Adipocyte (in vitro differentiated cells): ENCODE results near the gene TMEM163.
A peak's percentile ranks its signal among the peaks of the same experiment; 100 is the strongest.
"Not testable (repeated sequence)": the region's sequence is repeated elsewhere in the genome, so short reads cannot be mapped to it uniquely, and the experiment has no call there.

Experiments
- DNase-seq: peaks from one replicate; pipeline ENCODE4 v3.0.0-alpha.2; 2015; ENCODE audit warnings: low read depth
- H3K27me3 ChIP-seq: replicated peaks from 2 replicates; pipeline ENCODE4 v1.7.0; 2013; ENCODE audit warnings: mild to moderate bottlenecking, low read length, moderate library complexity; ENCODE audit not compliant: control insufficient read depth, insufficient read depth
- H3K36me3 ChIP-seq: 2 replicates; pipeline ENCODE4 v1.7.0; 2013; ENCODE audit warnings: low read length, mild to moderate bottlenecking, moderate library complexity; ENCODE audit not compliant: control insufficient read depth, insufficient read depth, severe bottlenecking
- H3K4me1 ChIP-seq: 2 replicates; pipeline ENCODE4 v1.7.0; 2013; ENCODE audit warnings: mild to moderate bottlenecking, low read length, moderate library complexity; ENCODE audit not compliant: control insufficient read depth, insufficient read depth
- H3K4me3 ChIP-seq: 2 replicates; pipeline ENCODE4 v1.7.0; 2013; ENCODE audit warnings: mild to moderate bottlenecking, low read length, moderate library complexity
- H3K9ac ChIP-seq: 2 replicates; pipeline ENCODE4 v1.7.0; 2013; ENCODE audit warnings: mild to moderate bottlenecking, low read length, moderate library complexity
- H3K9me3 ChIP-seq: 2 replicates; pipeline ENCODE4 v1.7.0; 2013; ENCODE audit warnings: mild to moderate bottlenecking, low read length, moderate library complexity; ENCODE audit not compliant: control insufficient read depth

Gene TMEM163

GRCh38 chr2:134739879-134740301, 21.1 kb upstream of the TMEM163 start:
- no peaks in the 10 kb centered on the region for H3K36me3 ChIP-seq

GRCh38 chr2:134739236-134739878, 20.6 kb upstream of the TMEM163 start:
- Histone ChIP-seq H3K27me3 (peaks cover 3% of the 10 kb centered on the region), H3K9ac (no peak overlapping the region), H3K4me1 (no peaks in the 10 kb centered on the region), H3K9me3 (no peaks in the 10 kb centered on the region), H3K36me3 (no peaks in the 10 kb centered on the region), H3K4me3 (no peak overlapping the region)
- no peak for DNase-seq

More at GRCh38 chr2:134739879-134740301, 21.1 kb upstream of the TMEM163 start:
- no peak overlapping the region for H3K9ac ChIP-seq
- H3K9me3 ChIP-seq = no peaks in the 10 kb centered on the region
- DNase-seq = no peak
- no peaks in the 10 kb centered on the region for H3K4me1 ChIP-seq
- no peak overlapping the region for H3K4me3 ChIP-seq
- peaks cover 3% of the 10 kb centered on the region for H3K27me3 ChIP-seq

- H3K9ac ChIP-seq = no peak overlapping the region
- H3K4me3 ChIP-seq = no peak overlapping the region
- no peaks in the 10 kb centered on the region for H3K36me3 ChIP-seq
- no peak for DNase-seq
- no peaks in the 10 kb centered on the region for H3K4me1 ChIP-seq
- no peaks in the 10 kb centered on the region for H3K9me3 ChIP-seq
- H3K27me3 ChIP-seq = peaks cover 3% of the 10 kb centered on the region
Measured at GRCh38 chr2:134738141-134738870, 19.5 kb upstream of the TMEM163 start.

- no peak overlapping the region for H3K9ac ChIP-seq
- H3K36me3 ChIP-seq = no peaks in the 10 kb centered on the region
- H3K27me3 ChIP-seq = peaks cover 3% of the 10 kb centered on the region
- no peak overlapping the region for H3K4me3 ChIP-seq
- H3K4me1 ChIP-seq = no peaks in the 10 kb centered on the region
- no peak for DNase-seq
- H3K9me3 ChIP-seq = no peaks in the 10 kb centered on the region
Measured at GRCh38 chr2:134737671-134738070, 18.9 kb upstream of the TMEM163 start.

- no peaks in the 10 kb centered on the region for H3K36me3 ChIP-seq
- no peaks in the 10 kb centered on the region for H3K9me3 ChIP-seq
- no peak overlapping the region for H3K4me3 ChIP-seq
- H3K9ac ChIP-seq = no peak overlapping the region
- H3K4me1 ChIP-seq = no peaks in the 10 kb centered on the region
- peak; percentile 45 for DNase-seq
- H3K27me3 ChIP-seq = peaks cover 3% of the 10 kb centered on the region
Measured at GRCh38 chr2:134736167-134736880, 17.5 kb upstream of the TMEM163 start.

GRCh38 chr2:134728163-134728562, 9.4 kb upstream of the TMEM163 start:
- Histone ChIP-seq H3K36me3 (no peaks in the 10 kb centered on the region), H3K4me1 (peaks cover 4% of the 10 kb centered on the region), H3K9me3 (no peaks in the 10 kb centered on the region), H3K27me3 (peaks cover 5% of the 10 kb centered on the region), H3K9ac (no peak overlapping the region), H3K4me3 (no peak overlapping the region)
- no peak for DNase-seq

- Histone ChIP-seq H3K9me3 (no peaks in the 10 kb centered on the region), H3K36me3 (no peaks in the 10 kb centered on the region), H3K4me1 (peaks cover 4% of the 10 kb centered on the region), H3K27me3 (peaks cover 13% of the 10 kb centered on the region), H3K9ac (no peak overlapping the region), H3K4me3 (no peak overlapping the region)
- peak; percentile 9 for DNase-seq
Measured at GRCh38 chr2:134727385-134727784, 8.6 kb upstream of the TMEM163 start.

- no peaks in the 10 kb centered on the region for H3K36me3 ChIP-seq
- H3K4me1 ChIP-seq = peaks cover 4% of the 10 kb centered on the region
- H3K9ac ChIP-seq = no peak overlapping the region
- peaks cover 20% of the 10 kb centered on the region for H3K27me3 ChIP-seq
- no peaks in the 10 kb centered on the region for H3K9me3 ChIP-seq
- DNase-seq = no peak
- H3K4me3 ChIP-seq = no peak overlapping the region
Measured at GRCh38 chr2:134726645-134727044, 7.8 kb upstream of the TMEM163 start.

GRCh38 chr2:134725876-134726275, 7.1 kb upstream of the TMEM163 start:
- DNase-seq = no peak
- H3K9me3 ChIP-seq = no peaks in the 10 kb centered on the region
- H3K4me1 ChIP-seq = peaks cover 4% of the 10 kb centered on the region
- peaks cover 25% of the 10 kb centered on the region for H3K27me3 ChIP-seq
- H3K9ac ChIP-seq = no peak overlapping the region
- H3K4me3 ChIP-seq = no peak overlapping the region
- no peaks in the 10 kb centered on the region for H3K36me3 ChIP-seq

GRCh38 chr2:134724341-134724740, 5.5 kb upstream of the TMEM163 start:
- Histone ChIP-seq H3K27me3 (peaks cover 40% of the 10 kb centered on the region), H3K4me3 (no peak overlapping the region), H3K9ac (no peak overlapping the region), H3K4me1 (peaks cover 4% of the 10 kb centered on the region), H3K9me3 (no peaks in the 10 kb centered on the region), H3K36me3 (no peaks in the 10 kb centered on the region)
- no peak for DNase-seq

- peaks cover 42% of the 10 kb centered on the region for H3K27me3 ChIP-seq
- H3K9me3 ChIP-seq, DNase-seq, H3K36me3 ChIP-seq, H3K4me3 ChIP-seq, H3K4me1 ChIP-seq, H3K9ac ChIP-seq: not testable (repeated sequence)
Measured at GRCh38 chr2:134723742-134724141, 4.9 kb upstream of the TMEM163 start.
